ENCODE data around the gene ATIC.

DNA sequence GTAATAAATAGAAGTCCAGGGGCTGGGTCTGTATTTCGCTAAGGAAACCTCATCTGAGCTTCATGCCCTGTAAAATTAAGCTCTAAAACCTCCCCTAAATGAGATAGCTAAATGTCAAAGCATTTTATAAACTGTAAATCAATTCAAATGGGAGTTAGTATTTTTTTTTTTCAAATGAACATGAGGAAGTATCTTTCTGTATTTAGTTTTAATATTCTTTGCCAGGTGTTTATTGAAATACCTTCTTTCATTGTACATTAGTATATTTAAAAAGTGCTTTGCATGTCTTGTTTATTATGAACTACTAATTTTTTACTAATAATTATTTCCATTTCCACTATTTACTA is 47.7 kb downstream of the ATIC start:
- TF ChIP-seq, protein P1, sequence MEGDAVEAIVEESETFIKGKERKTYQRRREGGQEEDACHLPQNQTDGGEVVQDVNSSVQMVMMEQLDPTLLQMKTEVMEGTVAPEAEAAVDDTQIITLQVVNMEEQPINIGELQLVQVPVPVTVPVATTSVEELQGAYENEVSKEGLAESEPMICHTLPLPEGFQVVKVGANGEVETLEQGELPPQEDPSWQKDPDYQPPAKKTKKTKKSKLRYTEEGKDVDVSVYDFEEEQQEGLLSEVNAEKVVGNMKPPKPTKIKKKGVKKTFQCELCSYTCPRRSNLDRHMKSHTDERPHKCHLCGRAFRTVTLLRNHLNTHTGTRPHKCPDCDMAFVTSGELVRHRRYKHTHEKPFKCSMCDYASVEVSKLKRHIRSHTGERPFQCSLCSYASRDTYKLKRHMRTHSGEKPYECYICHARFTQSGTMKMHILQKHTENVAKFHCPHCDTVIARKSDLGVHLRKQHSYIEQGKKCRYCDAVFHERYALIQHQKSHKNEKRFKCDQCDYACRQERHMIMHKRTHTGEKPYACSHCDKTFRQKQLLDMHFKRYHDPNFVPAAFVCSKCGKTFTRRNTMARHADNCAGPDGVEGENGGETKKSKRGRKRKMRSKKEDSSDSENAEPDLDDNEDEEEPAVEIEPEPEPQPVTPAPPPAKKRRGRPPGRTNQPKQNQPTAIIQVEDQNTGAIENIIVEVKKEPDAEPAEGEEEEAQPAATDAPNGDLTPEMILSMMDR (IDR thresholded peaks at IDR 0.05): no peak
- no peak for TF ChIP-seq POLR2A (IDR thresholded peaks at IDR 0.05)
- no peak for TF ChIP-seq POLR2AphosphoS5 (IDR thresholded peaks at IDR 0.05)

All from breast epithelium (tissue), 3 donors.